Muscle of leg (tissue), 11 donors: Measurements from ENCODE around the gene DBP. TPM values are rescaled to one million over a fixed set of nuclear protein-coding genes. Genes with fewer than 3 reads are reported as not detected.

ENCODE experiments used
- DNase-seq: peaks from one replicate; pipeline ENCODE4 v3.0.0; 2013
- H3K27ac ChIP-seq: one replicate; pipeline ENCODE4 v1.5.1; 2013; ENCODE audit warnings: mild to moderate bottlenecking, low read length, control low read depth
- H3K27me3 ChIP-seq: one replicate; pipeline ENCODE4 v1.6.1; 2013; ENCODE audit warnings: low read length; ENCODE audit not compliant: control insufficient read depth, insufficient read depth
- H3K36me3 ChIP-seq: one replicate; pipeline ENCODE4 v1.6.1; 2013; ENCODE audit warnings: low read length; ENCODE audit not compliant: control insufficient read depth, insufficient read depth
- H3K4me1 ChIP-seq: one replicate; pipeline ENCODE4 v1.6.1; 2013; ENCODE audit warnings: low read length; ENCODE audit not compliant: control insufficient read depth, insufficient read depth
- H3K4me3 ChIP-seq: one replicate; pipeline ENCODE4 v1.5.1; 2013; ENCODE audit warnings: low read length, control low read depth
- H3K9me3 ChIP-seq: replicated peaks from 2 replicates; pipeline ENCODE4 v1.6.1; 2013; ENCODE audit warnings: low read depth, low read length; ENCODE audit not compliant: control insufficient read depth
- WGBS: methylation state at CpG from one replicate; pipeline ENCODE4 v1.1.5; 2013; ENCODE audit warnings: missing lambda C conversion rate; ENCODE audit not compliant: insufficient coverage; 5-methylcytosine and 5-hydroxymethylcytosine counted together
- polyA plus RNA-seq, 8 donors: library from polyadenylated mRNA; unstranded; fragments of 120-200 nt; gene quantifications; one replicate each; pipeline versions ENCODE4 v1.2.1 to v1.2.3, GENCODE V29; 2013; ENCODE audit warnings: inconsistent platforms in 1 of 8, low replicate concordance in 1 of 8; ENCODE audit not compliant: insufficient read length in 8 of 8, insufficient read depth in 1 of 8
- total RNA-seq: library from RNA; stranded (reverse); fragments of 120-200 nt; gene quantifications from one replicate; pipeline ENCODE4 v1.2.4, GENCODE V29; 2013

DBP gene
- total and polyA plus RNA-seq, 9 donors, result 3.0 to 10.8 (median 6.6) TPM

DNA sequence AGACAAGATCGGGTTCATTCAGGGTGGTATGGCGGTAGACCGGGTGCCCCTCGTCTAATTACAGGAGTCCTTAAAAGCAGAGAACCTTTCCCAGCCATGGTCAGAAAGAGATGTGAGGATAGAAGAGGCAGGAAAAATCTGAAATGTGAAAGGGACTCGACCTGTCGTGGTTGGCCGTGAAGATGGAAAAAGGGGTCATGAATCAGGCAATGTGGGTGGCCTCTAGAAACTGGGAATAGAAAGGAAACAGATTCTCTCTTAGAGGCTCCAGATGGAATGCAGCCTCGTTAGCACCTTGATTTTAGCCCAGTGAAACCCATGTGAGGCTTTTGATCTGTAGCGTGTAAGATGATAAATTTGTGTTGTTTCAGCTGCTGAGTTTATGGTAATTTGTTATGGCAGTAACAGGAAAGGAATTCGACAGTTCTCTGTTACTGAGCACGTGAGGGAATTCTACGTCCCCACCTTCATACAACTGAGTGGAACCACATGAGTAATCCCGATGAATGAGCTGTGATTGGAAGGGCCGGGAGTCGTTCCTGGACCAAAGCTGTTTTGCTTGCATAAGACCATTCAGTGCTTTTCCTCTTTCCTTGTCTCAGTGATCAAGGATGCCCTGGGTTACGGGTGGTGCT lies 19.8 kb upstream of the DBP start:
- WGBS, result 32% methylated on average over 11 of the region's 16 CpGs
- Histone ChIP-seq H3K27ac (peak overlapping the region; percentile 55), H3K27me3 (no peaks in the 10 kb centered on the region), H3K4me3 (no peak overlapping the region), H3K4me1 (peaks cover 26% of the 10 kb centered on the region), H3K36me3 (no peaks in the 10 kb centered on the region), H3K9me3 (no peaks in the 10 kb centered on the region)
- DNase-seq, result peak; percentile 77

DNA sequence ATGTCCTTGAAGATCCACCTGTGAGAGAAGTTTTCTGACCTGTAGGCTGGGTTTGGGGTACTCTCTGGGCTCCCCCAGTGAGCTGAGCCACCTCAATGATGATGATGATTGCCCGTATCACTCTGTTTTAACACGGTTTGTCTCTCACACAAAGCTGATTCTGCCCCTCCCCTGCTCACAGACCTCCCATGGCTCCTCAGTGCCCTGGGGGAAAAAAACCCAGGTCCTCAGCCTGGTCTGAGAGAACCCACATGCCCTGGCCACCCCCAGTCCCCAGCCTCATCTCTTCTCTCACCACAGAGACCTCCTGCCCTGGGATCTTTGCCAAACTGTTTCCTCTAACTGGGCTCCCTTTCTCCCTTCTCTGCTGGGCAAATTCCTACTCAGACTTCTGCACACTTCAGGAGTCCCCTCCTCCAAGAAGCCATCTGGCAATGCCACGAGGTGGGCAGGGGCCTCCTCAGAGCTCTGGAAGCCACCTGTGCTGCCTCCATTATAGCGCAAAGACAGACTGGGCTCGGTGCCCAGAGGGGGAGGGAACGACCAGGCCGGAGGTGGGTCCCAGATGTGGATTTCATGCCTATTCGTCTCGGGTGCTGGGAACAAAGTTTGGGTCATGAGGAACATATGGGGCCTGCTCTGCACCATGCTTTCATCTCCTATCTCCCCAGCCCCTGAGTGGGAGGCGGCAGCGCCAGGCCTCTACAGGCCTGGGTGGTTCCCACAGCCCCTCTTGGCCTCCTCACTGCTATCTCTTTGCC lies 17.3 kb upstream of the DBP start:
- no peaks in the 10 kb centered on the region for H3K27me3 ChIP-seq
- peak; percentile 70 for DNase-seq
- H3K4me1 ChIP-seq, result peaks cover 20% of the 10 kb centered on the region
- H3K36me3 ChIP-seq, result no peaks in the 10 kb centered on the region
- WGBS, result 18% methylated on average over 6 of the region's 11 CpGs
- peak overlapping the region; percentile 47 for H3K27ac ChIP-seq
- H3K4me3 ChIP-seq, result no peak overlapping the region
- H3K9me3 ChIP-seq, result no peaks in the 10 kb centered on the region

DNA sequence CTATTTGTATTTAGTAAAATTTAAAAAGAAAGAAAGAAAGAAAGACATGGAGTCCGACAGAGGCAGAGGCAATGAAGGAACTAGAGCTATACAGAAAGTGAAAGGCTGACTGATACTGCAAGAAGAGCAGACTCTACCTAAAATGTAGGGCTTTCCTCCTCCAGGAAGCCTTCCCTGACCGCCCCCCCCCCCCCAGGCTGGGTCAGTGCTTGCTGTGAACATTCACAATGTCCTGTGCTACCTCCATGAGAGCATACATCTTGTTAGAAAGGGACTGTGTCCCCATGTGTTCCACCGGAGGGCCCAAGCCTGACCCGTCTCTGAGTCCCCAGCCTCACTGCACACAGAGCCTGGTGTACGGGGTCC lies 14.5 kb upstream of the DBP start:
- peaks cover 30% of the 10 kb centered on the region for H3K4me1 ChIP-seq
- no peaks in the 10 kb centered on the region for H3K36me3 ChIP-seq
- no peak overlapping the region for H3K4me3 ChIP-seq
- no peaks in the 10 kb centered on the region for H3K27me3 ChIP-seq
- no peaks in the 10 kb centered on the region for H3K9me3 ChIP-seq
- DNase-seq, result no peak
- no peak overlapping the region for H3K27ac ChIP-seq
- 79% methylated on average over 3 of the region's 5 CpGs for WGBS

GRCh38 chr19:48650974-48651682 lies 13.9 kb upstream of the DBP start:
- Histone ChIP-seq H3K27ac (no peak overlapping the region), H3K9me3 (no peaks in the 10 kb centered on the region), H3K27me3 (no peaks in the 10 kb centered on the region), H3K4me1 (peaks cover 31% of the 10 kb centered on the region), H3K36me3 (no peaks in the 10 kb centered on the region), H3K4me3 (no peak overlapping the region)
- no peak for DNase-seq
- WGBS, result 85% methylated on average over 7 of the region's 12 CpGs

DNA sequence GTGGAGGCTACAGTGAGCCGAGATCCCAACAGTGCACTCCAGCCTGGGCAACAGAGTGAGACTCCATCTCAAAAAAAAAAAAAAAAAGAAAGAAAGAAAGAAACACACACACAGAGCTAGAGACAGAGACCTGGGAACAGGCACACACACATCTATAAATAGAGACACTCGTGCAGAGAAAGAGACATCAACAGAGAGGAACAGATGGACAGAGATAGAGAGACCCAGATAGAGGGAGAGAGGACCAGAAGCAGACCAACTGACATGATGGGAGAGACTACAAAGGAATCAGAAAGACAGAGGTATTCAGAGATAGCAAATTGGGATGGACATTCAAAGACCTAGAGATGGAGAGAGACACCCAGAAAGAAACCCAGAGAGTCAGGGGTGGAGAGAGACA lies 11.0 kb upstream of the DBP start:
- Histone ChIP-seq H3K27me3 (no peaks in the 10 kb centered on the region), H3K36me3 (no peaks in the 10 kb centered on the region), H3K4me3 (no peak overlapping the region), H3K4me1 (peaks cover 42% of the 10 kb centered on the region), H3K27ac (no peak overlapping the region), H3K9me3 (no peaks in the 10 kb centered on the region)
- WGBS, result no CpG with 5 or more reads among the region's 2 CpGs
- DNase-seq, result no peak

DNA sequence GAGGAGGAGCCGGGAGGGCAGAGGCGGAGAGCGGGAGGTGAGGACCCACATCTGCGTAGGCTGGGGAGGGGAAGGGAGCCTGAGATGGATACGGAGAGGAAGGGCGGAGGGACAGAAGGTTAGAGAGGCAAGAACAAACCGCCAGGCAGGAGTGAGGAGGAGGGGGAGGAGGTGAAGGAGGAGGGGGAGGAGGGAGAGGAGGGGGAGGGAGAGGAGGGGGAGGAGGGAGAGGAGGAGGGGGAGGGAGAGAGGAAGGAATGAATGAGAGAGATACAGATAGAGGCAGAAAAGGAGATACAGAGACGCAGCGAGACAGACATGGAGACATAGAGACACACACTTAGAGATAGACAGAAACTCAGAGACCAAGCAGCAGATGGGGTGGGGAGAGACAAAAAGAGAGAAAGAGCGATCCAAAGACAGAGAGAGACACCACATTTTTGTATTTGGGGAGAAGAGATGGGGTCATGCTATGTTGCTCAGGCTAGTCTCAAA lies 9.6 kb upstream of the DBP start:
- no peak for DNase-seq
- H3K4me1 ChIP-seq, result peaks cover 42% of the 10 kb centered on the region
- no peaks in the 10 kb centered on the region for H3K9me3 ChIP-seq
- H3K36me3 ChIP-seq, result no peaks in the 10 kb centered on the region
- H3K27me3 ChIP-seq, result no peaks in the 10 kb centered on the region
- 4% methylated on average over 4 of the region's 10 CpGs for WGBS
- H3K27ac ChIP-seq, result peak overlapping the region; percentile 91
- peak overlapping the region; percentile 58 for H3K4me3 ChIP-seq

GRCh38 chr19:48646001-48646721 lies 9.0 kb upstream of the DBP start, which contains the start of gene CA11:
Gene CA11 (minus strand): TSS chr19:48646187. CDS start chr19:48645632, 555 bp downstream.
- DNase-seq, result peak; percentile 96
- Histone ChIP-seq H3K36me3 (no peaks in the 10 kb centered on the region), H3K4me3 (peak within 1 kb of the TSS; percentile 58), H3K27ac (peak within 1 kb of the TSS; percentile 91), H3K4me1 (peaks cover 42% of the 10 kb centered on the region), H3K27me3 (no peaks in the 10 kb centered on the region), H3K9me3 (no peaks in the 10 kb centered on the region)
- WGBS, result under 1% methylated on average over 29 of the region's 33 CpGs

DNA sequence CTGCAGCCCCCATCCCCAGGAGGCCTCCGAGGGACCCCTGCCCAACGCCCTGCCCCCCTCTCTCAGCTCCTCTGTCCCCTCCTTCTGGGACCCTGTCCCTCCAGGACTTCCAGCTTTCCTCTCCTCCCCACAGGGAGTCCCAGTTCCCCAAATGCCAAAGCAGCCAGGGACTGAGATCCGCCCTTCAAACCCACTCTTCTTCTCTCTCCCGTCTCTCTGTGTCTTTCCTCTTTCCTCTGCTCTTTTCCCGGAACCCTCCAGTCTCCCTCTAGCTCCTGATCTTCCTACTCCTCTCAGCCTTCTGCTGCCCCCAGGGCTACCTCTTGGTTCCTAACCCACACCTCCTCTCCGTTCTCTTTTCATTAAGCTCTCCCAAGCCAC lies 8.4 kb upstream of the DBP start:
- 0% methylated on average over 6 of the region's 6 CpGs for WGBS
- Histone ChIP-seq H3K36me3 (no peaks in the 10 kb centered on the region), H3K27ac (peak overlapping the region; percentile 91), H3K9me3 (no peaks in the 10 kb centered on the region), H3K27me3 (no peaks in the 10 kb centered on the region), H3K4me3 (peak overlapping the region; percentile 58), H3K4me1 (peaks cover 42% of the 10 kb centered on the region)
- DNase-seq, result peak; percentile 60

DNA sequence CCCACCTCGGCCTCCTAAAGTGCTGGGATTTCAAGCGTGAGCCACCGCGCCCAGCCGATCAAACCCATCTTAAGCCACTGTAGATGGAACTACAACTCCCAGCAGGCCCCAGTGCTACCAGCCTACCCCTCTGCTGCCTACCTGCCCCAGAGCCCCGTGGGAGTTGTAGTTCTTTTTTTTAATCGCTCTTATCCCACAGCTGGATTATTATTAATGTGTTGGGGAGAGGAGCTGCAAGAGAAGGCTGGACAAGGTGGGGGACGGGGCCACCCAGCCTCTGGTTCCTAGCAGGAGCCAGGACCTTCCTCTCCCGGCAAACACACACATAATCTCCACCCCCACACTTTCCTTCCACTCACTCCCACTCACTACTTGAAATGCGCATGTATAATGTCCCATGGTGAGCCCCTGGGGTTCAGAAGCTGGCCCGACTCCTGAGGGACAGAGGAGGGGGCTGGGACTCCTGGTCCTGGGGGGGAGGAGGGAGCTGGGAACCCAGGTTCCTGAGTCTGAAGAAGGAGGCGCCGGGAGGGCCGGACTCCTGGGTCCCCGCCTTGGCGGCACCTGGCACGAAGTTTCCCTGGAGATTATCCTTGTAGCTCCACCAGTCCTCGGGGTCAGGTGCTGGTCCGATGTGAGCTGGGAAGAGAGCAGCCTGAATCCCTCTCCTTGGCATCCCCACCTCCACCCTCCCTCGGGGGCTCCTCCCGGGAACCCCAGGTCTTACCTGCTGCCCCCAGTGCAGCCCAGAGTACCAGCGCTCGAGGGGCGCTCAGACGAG lies 7.8 kb upstream of the DBP start:
- Histone ChIP-seq H3K27me3 (peaks cover under 1% of the 10 kb centered on the region), H3K36me3 (no peaks in the 10 kb centered on the region), H3K27ac (peak overlapping the region; percentile 91), H3K4me3 (peak overlapping the region; percentile 58), H3K9me3 (no peaks in the 10 kb centered on the region), H3K4me1 (peaks cover 42% of the 10 kb centered on the region)
- DNase-seq, result peak; percentile 90
- 0% methylated on average over 14 of the region's 25 CpGs for WGBS
